ENCODE data around the gene MBP.
A peak's percentile ranks its signal among the peaks of the same experiment; 100 is the strongest.

MBP gene

DNA sequence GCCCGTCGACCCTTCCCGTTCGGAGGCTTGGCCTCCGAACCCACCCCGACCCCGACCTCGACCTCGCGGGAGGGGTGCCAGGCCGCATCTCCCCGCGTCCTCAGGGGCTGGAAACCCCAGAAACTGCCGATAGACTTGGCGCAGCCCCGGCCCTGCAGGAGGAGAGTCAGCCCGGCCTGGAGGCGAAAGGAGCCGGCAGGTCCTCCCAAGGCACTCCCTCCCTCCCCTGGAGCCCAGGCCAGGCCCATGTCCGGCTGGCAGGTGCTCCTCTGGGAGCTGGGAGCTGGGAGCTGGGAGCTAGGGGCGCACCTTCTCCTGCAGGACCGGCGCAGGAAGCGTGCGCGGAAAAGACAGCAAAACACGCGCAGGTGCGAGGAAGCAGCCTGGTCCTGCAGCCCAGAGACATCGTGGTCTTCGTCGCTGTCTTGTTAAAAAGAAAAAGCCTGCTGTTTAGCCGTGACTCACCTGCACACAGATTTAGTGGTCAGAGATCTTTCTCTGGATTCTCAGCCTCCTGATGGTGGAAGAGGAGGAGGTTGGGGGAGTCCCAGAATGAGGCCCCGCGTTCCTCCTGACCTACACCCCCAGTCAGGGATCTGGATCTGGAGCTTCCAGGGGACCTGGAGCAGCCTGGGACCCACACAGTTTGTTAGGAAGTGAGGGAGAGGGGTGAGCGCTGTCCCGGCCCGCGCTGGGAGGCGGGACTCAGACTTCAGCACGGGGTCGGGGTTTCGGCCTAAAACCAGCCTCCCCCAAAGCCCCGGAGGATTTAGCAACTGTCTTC lies 660 bp upstream of the MBP start:
- no peak for DNase-seq

DNA sequence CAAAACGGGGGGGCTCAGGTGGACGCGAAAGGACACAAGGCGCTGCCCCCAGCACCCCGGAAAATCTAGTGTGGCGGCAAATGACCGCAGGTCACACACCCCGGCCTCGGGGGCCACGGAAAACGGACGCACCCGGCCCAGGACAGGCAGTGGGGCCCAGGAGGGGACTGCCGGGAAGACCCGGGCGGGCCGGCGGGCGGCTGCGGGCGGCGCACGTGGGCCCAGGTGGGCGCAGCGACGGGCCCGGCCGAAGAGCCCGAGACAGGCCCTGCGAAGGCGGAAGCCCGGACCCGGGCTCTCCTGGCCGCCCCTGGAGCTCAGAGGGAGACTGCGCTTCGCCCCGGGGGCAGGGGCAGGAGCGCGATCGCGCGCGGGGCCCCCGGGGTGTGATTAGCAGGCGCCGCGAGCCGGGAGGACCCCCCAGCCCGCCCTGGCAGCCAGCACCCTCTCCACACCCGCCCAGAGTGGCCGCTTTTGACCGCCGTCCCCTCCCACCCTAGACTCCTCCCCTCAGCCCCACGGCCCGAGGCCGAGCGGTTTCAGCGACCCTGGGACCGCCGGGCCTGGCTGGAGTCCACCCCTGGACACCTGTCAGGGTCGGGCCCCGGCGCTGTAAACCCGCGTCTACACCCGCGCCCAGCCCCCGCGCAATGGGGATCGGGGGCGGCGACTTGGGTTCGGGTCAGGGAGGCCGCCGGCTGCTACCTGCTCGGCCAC lies 773 bp downstream of the MBP start:
- DNase-seq: peak in 1 of 2 donors; percentile 16

DNA sequence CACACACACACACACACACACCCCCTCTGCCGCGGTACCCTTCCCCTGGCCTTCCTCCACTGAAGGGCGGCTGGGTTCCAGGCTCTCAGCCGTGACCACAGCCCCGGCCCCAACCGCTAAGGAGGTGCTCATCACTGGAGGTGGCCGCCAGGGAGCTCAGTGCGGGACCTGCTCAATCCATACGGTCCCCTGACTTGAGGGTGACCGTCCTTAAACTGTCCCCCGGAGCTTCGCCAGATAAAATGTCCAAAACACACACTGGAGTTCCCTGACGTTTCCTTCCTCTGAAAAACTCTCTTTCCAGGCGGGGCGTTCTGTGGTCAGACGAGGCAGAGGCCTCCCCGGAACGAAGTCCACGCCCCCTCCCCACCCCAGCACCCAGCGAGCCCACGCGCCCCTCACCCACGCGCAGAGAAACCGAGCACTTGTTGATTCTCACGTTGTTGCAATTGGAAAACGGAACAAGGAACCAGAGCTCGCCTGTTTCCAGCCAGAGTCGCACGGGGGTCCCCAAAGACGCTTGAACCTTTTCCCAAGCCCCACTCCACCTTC lies 1.4 kb downstream of the MBP start:
- peak in 1 of 2 donors; percentile 33 for DNase-seq

DNA sequence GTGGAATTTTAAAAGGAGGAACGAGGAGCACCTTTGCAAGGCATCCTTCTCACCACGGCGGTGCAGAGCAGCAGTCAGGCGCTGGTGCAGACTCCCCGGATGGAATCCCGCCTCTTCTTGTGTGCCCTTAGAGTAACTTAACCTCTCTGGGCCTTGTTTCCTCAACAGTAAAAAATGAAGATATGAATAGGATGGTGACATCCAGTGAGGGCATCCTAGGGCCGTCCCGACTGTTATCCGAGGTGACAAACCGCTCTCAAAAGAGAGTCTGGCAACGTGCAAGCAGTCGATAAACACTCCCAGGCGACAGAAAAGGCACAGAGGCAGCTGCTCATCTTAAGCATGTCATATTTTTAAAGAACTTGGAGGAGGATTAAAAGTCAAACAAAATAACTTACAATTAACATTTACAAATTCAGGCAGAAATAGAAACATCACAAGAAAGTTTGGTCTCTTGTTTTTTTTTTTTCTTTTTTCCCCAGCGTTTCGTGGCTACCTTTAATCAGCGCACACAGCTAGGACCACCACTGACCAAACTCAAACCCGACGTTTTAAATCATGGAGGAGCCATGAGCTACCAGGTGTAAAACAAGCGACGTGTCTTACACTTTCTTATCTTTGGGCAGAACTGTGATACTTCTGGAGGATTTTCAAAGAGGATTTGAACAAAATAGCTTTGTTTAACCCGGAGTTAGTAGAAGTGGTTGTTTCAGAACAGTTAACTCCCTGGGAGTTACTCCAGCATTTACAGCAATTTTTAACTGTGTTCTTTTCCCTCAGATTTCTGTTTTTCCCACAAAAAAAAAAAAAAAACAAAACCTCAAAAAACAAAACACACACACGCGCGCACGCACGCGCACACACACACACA lies 2.1 kb downstream of the MBP start:
- DNase-seq: no peak

DNA sequence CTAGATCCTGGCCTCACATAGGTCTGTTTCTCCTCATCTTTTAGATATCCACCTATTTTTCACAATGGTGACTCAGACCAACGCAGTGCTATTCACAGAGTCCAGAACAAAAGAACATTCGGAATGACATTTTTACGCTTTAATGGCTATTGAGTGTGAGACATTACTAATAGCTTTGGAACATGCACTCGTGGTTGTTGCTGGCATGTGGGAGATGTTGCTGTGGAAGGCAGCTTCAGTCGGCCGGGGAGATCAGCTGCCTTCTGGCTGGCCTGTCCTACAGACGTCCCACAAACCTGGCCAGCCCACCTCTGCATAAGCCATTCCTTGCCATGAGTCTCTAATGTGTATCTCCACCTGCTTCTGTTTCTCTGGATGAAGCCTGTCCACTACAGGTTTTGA lies 3.4 kb downstream of the MBP start:
- DNase-seq: no peak

DNA sequence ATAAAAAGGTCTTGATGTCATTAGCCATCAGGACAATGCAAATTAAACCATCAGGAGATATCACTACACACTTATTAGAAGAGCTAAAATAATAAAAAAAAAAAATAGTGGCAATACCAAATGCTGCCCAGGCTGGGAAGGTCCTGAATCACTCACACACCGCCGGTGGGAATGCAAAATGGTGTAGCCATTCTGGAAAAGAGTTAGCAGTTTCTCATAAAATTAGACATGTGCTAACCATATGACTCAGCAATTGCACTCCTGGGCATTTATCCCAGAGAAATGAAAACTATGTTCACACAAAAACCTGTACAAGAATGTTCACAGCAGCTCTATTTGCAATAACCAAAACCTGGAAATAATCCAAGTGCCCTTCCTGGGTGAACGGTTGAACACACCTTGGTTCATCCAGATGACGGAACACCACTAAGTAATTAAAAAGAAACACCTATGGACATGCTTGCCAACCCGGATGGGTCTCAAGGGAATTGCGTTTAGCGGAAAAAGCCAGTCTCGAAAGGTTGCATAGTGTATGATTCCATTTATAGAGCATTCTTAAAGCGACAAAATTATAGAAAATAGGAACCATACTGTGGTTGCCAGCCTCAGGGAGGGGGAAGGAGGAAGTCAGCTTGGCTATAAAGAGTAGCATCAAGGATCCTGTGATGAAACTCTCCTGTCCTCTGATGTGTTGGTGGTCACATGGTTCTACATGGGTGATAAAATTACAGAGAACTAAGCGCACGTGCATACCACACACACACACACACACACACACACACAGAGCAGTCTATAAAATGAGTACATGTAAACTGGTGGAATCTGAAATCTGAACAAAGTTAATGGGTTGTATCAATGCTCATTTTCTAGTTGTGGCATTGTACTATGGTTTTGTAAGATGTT lies 4.6 kb downstream of the MBP start:
- DNase-seq: peak in 1 of 2 donors; percentile 86

DNA sequence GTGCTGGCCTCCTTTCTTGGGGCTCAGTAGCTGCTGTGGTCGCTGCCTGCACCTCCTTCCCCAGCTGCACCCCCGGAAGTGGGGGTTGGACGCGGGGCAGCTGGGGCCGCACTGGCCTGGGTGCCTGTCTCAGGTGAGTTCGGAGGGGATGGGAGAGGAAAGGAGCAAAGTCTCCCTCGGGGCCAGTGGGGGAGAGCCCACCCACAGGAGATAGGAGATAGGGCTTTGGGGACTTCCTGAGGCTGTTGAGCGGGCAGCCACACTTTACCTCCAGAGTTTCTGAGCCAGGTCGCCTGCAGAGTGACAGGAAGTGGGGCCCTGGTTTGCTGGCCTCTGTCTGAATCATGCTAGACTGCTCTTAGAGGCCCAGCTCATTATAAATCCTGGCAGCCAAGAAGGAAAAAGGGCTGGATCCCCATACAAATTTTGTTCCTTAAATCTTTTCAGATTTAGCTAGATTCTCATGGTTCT lies 8.1 kb downstream of the MBP start:
- DNase-seq: peak in 1 of 2 donors; percentile 50

DNA sequence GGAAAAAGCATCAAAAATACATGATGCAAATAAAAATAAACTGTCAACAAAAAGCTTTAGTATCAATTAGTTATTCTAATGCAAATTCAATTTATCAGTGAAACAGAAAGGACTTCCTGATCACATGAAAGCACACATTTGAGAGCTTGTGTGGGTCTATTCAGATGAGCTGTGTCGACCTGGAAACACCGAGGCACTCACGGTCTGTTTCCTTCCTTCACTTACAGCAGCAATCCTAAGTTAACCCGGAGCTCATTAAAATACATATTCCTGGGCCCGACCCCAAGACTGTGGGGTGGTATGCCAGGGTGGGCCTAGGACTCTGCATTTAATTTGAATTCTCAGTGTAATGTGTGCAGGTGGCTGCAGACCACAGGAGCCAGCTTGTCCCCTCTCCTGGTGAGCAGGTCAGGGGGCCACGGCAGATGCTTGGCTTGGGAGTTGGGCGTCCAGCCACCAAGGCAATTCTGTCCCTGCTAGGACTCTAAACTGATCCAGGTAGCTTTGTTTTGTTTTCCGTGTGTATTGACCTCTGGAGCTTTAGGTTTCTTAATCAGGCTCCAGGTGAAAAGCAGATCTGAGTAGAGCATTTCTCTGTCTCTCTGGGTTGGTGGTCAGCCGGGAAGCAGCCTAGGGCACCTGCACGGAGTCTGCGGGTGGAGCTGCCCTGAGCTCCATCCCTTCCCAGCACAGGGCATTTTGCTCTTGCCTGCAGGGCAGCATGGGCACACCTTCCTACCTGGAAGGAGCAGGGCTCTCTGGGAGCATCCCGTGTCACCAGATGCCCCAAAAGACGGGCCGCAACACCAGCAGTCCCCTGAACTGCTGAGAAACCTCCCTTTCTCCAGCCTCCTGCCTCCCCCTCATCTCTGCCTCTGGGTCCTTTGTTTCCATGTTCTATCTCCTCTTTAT lies 9.0 kb downstream of the MBP start:
- no peak for DNase-seq

DNA sequence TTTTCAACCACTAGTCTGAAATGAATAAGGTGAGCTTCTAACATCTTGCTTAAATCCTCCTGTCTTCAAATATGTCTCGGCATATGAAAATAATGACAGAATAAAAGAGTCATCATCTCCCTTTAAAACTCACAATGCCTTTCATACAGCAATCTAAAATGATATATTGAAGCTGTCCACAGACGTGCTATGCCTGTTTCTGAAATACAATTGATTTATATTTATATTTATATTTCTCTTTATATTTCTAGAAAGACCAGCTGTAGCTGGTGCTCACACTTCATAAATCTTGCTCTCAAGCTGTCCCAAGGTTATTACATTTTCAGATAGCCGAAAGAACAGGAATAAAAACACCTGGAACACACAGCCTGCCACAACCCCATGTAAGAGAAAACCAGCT lies 11.1 kb downstream of the MBP start:
- DNase-seq: no peak

DNA sequence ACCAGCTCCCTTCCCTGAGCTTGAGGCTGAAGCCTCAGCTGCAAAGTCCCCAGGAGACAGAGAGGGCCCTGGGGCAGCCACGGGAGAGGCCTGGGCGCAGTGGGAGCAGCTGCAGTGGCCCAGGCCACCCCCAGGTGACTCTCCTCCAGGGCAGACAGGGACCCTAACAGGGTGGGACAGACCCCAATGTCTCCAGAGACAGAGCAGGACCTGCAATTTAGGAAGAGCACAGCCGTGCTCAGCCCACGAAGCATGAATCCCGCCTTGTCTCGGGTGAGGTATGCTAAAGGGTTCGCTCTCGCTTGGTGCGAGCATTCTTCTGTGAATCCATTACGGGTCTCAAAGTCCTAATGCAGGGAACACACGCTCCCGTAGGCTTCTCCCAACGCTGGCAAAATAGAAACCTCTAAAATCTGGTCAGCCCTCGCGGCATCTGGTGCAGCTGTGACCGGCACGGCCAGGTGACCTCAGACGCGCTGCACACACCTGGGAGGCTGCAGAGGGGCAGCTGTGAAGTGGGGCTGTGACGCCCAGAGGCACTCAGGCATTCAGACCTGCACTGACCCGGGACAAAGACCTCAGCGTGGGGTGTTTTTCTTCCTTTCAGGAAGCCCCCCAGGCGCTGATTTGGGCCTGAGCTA lies 12.6 kb downstream of the MBP start:
- no peak for DNase-seq

DNA sequence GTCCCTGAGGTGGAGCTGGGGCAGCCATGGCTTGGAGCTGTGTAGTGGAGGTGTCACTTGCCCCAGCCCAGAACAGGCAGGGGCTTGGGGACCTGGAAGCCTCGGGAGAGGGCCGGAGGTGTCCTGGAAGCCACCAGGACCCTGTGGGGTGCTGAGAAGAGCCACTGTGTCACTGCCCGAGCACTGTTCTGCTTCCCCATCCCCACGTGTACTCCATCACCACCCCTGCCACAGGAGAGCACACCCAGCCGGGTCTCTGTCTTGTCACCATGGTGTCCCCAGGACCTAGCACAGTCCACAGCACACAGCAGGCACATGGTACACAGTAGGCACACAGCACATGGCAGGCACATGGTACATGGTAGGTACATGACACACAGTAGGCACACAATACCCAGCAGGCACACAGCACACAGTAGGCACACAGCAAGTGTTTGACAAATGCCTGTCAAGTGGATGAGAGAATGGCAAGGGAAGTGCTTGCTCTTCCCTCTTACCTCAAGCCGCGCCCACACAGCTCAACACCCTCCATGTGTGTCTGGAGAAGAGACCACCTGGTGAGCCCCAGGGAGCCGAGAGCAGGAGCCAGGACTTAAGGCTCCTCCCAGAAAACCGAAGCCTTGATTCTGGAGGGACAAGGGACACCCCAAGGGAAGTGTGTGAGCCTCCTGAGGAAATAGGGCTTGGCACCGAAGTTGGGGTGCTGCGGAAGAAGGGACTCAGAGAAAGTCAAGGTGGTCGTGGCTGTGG lies 13.3 kb downstream of the MBP start:
- no peak for DNase-seq

DNA sequence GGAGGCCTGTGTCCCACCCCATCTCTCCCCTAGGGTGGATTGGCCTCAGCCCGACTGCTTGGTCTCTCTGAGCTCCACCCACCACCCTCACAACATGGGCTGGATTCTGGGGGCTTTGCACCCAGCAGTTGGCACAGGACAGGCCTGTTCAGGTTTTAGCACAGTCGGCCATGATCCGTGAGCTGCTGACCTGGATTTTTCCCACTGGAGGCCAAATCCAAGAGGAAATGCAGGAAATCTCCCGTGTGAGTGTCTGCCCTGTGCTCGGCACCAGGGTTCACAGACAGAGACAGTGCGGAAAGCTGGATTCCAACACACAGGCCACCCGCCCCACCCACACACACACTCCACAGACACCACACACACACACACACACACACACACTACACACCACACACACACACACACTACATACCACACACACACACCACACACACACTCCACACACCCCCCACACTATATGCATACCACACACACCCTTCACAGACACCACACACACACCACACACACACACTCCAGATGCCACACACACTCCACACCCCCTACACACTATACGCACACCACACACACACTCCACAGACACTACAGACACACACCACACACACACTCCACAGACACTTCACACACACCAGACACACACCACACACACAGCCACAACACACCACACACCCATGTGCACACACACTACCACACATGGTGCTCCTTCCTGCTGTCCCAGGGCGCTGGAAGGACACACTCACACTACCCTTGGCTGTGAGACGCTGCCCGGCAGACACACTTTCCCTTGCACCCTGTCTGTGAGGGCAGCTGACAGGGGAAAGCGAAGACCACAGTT lies 14.1 kb downstream of the MBP start:
- DNase-seq: no peak

DNA sequence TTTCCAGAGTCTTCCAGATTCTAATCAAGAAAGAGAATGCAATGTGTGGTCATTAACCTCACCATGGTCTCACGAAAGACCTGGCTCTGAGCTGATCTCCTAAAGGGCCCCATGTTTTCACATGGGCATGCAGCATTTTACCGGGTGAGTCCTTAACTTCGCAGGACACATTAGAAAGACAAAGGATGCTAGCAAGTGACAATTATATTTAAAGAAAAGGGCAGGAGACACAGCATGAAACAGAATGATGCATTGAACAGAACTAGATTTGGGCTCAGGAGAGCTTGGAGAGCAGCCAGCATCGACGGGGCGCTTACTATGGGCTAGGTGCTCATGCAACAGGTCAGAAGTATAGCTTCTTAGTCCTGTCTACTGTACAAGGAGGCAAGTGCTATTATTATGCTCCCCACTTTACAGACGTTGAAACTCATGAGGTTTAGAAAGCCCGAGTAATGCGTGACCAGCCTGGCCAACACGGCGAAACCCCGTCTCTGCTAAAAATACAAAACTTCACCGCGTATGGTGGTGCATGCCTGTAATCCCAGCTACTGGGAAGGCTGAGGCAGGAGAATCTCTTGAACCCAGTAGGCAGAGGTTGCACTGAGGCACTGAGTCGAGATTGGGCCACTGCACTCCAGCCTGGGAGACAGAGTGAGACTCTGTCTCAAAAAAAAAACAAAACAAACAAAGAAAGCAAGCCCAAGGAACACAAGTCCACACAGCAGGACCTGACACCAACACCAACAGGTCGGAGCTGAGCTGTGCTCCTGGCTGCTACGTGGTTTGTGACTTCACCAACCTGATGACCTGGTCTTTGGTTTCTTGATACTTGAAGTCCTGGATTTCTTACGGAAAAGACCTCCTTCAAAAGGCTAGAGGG lies 16.1 kb downstream of the MBP start:
- no peak for DNase-seq

DNA sequence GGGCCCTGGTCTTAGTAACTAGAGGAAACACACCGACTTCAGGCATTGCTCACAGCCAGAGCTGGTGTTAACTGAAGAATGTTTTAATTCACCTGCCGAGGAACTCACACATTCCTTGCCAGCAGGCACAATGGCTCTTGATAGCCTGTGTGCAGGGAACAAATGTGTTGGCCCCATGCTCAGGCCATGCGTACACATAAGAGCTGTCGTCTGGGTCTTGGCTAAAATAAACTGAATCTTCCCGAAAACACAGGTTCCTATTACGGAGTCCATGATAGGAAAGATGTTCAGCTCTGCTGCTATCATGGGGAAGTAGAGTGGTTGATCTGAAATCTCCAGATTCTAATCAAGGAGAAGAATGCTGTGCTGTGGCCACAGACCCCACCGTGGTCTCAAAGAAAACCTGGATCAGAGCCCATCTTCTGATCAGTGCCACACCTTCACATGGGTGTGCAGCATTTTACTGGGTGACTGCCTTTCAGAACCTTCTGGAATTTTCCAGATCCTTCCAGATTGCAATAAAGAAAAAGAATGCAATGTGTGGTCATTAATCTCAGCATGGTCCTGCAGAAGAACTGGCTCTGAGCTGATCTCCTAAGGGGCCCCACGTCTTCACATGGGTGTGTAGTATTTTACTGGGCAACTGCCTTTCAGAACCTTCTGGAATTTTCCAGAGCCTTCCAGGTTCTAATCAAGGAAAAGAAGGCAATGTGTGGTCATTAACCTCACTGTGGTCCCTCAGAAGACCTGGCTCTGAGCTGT lies 17.2 kb downstream of the MBP start:
- no peak for DNase-seq

DNA sequence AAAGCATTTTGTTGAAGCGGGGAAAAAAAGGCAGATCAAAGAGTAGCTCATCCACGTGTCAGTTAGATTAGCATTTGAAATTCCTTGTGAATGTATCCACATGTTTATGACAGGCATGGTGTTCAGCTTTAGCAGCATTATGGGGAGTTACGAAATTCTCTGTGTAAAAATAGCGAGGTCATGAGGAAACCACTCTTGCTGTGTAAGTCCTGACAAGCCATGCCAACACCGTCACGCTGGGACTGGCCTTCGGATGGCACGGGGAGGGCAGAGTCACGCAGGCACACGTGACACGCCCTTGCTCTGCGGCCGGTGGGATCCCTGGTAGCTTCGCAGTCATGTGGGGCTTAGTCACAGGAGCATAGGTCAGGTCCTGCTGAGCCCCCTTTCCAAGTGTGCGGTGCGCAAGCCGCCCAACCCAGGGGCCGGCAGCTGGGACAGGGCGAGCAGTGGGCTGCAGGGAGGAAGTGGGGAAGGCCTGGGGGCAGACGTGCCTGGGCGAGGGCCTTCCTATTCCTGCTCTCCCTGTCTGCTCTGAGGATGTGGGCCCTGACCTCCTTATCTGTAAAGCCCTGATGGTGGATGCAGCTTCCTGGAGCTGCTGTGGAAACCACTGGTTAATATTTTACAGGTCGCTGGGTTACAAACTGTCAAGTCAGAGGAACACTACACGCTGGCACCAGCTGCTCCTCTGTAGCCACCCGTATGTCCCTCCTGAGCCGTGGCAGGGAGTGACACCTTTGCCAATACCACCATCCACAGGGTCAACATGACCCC lies 18.0 kb downstream of the MBP start:
- peak; percentile 68 to 99 for DNase-seq

DNA sequence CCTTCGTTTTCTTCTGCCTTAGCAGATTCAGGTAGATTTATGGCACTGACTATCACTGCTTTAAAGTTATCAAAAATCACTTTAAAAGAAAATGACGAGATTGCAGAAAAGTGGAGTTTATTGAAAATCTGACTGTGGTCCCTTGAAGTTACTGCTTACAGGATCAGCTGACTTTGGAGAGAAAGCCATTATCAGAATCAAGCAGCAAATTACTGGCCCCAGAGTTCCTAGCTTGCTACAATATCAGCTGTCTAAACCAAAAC lies 18.5 kb downstream of the MBP start:
- no peak for DNase-seq

All from bone marrow (tissue), 2 donors.